ENCODE measurements around the gene PHACTR3.

PHACTR3 gene

GRCh38 chr20:59823030-59823423 lies 218.7 kb downstream of the PHACTR3 start:
- DNase-seq: no peak

- DNase-seq: no peak
Measured at GRCh38 chr20:59823491-59824259, 219.3 kb downstream of the PHACTR3 start.

DNA sequence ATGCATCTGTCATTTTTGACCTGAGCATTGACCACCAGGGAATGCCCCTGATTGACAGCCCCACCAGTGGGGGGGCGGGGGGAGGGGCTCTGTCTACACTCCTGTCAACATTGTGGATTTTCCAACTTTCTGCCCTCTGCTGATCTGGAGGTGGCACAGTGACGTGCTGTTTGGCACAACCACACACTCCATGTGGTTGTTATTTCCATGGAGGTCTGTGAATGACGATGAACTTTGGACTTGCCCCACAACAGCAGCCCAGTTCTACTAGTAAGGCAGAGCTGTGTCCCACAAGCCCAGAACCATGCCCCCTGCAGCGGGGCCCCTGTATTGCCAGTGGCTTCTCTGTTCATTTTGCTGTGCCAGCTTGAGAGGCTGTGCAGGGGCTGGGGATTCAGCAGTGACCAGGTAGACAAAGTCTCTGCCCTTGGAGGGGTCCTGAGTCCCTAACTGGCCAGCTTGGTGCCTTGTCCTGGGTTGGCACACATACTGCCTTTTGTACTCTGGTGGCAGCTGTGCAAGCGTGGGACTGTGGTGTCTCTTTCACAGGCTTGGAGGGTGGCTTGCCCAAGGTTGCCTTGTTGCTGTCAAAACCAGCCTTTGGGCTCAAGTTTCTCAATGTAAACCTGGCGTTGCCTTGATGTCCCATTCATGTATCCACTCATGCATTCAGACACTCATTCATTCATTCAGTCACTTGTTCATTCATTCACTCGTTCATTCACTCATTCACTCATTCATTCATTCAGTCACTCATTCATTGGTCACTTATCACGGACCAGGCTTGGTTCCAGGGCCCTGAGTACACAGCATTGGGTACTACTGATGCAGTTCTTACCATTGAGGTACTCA lies 220.6 kb downstream of the PHACTR3 start:
- no peak for DNase-seq

DNA sequence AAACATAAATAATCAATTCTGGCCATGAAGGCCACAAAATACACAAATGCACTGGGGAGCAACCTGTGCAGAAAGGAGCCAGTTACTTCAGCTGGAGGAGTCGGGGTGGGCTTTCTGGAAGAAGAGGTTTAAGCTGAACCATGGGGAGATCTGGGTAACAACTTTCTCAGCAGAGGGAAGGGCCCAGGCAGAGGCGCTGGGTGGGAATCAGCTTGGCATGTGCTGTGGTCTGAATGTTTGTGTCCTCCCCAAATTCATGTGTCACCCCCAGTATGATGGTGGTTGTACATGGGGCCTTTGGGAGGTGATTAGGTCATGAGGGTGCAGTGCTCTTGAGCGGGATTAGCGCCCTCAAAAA lies 221.2 kb downstream of the PHACTR3 start:
- no peak for DNase-seq

- no peak for DNase-seq
Measured at GRCh38 chr20:59825944-59826759, 221.8 kb downstream of the PHACTR3 start.

DNA sequence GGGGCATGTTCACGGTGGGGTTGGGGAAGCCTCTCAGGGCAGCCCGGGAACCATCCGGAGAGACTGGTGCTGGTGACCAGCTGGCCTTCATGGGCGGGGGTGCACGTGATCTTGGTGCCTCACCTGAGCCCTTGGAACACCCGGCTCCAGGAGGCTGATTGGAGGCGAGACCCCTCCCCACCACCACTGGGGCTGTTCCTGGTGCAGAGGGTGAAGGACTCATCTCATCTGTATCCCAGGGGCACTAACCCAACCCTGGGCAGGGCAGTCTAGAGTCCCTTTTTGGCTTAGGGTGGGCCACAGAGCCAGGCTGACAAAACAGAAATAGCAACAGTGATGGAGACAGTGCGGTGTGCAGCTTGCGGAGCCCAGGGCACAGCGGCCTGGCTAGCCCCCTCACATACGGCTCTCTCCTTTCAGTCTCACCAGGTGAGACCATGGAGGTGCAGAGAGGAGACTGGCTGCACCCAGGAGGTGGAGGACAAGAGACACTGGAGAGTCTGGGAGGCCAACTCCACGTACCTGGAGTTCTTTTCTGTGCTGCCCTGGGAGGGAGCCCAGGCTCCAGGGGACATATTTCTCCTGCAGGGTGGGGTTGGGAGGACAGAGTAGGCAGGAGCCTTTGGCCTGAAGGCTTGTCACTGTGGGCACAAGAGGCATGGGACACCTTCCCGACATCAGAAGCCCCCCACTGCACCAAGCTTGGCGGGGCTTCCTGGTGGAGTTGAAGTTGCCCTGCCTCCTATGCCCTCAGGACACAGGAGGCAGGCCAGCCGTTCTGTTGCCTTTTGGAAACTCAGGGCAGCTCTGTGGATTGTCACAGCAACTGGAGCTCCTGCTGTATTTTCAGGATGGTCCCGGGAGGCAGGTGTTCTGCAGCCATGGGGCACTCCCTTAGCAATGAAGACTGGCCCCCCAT lies 223.1 kb downstream of the PHACTR3 start:
- DNase-seq: no peak

DNA sequence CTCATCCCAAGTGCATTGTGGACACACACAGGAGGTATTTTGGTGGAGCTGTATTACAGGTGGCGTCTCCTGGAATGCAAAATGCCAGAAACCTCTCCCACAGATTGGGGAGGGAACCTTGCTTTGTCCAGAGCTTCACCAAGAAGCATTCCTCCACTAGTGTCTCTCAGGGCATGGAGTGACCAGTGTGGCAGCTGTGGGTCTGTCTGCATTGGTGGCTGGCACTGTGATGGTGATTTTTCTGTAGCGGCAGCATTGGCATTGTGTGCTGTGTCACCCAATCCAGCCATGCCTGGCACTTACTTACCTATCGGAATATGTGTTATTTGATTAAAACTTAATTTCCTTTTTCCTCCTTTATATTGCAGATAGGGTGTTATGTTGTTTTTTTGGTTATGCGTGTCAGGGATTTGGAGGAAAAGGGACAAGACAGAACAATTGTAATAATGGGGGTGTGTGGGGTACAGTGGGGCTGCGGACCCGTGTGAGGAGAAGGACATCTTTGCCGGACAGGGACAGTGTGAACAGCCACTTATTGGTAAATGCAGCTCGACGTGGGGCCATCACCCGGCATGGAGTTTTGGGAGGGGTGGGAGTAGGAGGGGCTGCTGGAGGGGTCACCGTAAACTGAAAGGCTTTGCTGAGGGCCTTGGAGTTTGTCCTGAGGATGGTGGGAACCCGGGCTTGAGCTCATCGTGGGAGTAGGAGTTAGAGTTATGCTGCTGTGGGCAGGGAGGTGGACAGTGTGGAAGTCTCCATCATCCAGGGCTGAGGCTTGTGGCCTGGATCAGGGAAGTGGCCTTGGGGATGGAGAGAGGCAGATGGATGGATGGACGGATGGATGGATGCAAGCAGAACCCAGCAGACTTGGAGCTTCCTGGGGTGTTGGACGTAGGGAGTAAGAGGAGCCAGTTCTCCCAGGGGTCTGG lies 224.0 kb downstream of the PHACTR3 start:
- no peak for DNase-seq

DNA sequence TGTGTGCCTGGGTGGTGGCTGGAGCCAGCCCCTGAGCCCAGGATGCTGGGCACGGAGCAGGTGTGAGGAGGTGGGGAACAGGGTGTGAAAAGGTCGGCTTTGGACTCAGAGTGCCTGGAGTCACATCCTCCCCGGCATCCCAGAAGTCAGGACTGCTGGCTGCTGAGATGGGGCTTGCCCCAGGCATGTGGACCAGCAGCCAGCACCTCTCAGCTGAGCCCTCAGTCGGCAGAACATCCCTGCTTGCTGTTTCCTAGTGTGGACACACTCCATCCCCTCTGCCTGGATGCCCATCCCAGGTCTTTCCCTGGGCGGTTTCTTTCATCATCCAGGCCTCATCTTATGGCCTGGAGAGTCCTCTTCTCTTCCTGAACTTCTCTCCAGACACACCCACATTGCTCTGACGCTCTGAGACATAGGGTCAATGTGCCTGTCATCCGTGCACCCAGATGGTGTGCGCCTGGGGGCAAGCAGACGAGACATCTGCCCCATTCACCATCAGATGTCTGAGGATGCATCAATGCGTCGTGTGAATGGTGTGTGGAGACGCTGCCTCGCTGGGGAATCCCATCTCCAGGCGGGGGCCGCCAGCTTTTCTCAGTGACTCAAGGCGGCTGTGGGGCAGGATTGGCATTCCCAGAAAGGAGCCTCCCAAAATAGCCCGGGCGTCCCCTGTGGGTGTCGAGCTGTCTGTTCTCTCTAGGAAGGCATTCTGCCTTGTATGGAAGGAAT lies 224.9 kb downstream of the PHACTR3 start:
- no peak for DNase-seq

DNA sequence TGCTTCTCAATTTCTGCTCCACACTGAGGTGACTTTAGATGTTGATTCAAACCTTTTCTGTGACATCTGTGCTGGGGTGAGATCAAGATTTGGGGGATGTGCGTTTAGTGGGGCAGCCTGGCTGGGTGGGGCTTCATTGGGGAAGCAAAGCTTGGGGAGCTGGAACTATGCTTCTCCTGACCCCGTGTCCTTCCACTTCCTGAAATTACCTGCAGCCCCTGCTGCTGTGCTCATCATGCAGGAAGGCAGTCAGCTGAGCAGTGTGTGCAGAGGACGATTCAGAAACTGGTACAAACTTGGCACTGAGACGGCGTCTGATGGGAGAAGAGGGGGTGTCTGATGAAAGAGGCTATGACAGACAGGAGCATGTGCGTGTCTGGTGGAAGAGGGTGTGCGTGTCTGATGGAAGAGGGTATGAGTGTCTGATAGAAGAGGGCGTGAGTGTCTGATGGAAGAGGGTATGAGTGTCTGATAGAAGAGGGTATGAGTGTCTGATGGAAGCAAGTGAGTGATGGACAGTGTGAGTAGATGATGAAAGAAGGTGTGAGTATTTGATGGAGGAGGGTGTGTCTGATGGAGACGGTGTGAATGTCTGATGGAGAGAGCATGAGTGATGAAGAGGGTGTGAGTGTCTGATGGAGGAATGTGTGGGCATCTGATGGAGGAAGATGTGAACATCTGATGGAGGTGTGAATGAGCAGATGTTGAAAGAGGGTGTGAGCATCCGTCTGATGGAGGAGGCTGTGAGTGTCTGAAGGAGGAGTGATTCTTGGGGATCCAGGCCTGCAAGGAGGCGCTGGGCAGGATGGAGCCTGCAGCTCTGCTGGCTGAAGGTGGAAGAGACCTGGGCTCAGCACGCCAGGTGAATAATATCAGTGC lies 225.7 kb downstream of the PHACTR3 start:
- no peak for DNase-seq

DNA sequence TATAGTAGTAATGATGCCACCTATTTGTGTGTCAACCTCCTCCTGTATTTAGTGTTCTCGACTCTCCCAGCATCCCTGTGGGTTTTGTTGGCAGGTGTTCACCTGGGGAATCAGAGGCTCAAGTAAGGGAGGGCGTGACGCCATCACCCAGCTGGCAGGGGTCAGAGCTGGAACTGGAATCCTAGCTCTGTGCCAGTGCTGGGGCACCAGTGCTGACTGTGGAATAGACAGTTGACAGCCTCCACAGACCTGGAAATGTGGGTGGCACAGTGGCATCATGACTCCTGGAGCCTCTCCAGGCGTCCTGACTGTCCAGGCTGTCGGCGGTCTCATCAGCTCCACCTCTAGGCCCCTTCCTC lies 226.3 kb downstream of the PHACTR3 start:
- no peak for DNase-seq

- no peak for DNase-seq
Measured at GRCh38 chr20:59831024-59831915, 226.9 kb downstream of the PHACTR3 start.

DNA sequence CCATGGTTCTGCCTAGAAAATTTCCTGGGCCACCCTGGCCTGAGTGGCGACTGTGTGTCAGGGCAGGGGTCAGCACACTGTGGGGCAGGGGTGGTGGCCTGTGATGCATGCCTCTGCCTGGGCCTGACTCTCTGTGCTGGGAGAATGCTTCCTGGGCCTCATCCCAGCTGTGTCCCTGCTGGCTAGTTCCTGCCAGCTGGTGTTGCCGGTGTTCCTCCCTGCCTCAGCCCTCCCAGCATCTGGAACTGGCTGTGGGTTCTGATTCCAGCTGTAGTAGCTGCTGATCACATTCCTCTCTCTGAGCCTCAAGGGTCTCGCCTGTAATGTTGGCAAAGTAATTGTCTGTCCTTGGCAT lies 227.6 kb downstream of the PHACTR3 start:
- no peak for DNase-seq

GRCh38 chr20:59832406-59833363 lies 228.3 kb downstream of the PHACTR3 start:
- no peak for DNase-seq

DNA sequence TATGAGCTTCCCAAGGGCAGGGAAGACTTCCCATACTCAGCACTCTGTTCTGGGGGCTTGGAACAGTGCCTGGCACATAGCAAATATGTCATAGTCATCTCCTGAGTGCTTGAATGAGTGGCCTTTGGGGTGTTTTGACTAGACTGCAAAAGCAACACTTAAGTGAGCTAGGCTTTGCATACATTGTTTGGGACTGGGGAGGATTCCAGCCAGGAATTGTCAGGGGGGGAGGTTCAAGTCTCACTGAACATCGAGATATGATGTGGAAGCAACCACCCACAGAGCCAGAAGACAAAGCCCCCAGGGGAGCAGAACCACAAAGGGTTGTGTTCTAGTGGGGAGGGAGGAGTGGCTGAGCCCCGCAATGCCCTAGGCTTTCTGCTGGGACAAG lies 230.7 kb downstream of the PHACTR3 start:
- peak; percentile 25 for DNase-seq

- peak; percentile 76 for DNase-seq
Measured at GRCh38 chr20:59835448-59836395, 231.4 kb downstream of the PHACTR3 start.

DNA sequence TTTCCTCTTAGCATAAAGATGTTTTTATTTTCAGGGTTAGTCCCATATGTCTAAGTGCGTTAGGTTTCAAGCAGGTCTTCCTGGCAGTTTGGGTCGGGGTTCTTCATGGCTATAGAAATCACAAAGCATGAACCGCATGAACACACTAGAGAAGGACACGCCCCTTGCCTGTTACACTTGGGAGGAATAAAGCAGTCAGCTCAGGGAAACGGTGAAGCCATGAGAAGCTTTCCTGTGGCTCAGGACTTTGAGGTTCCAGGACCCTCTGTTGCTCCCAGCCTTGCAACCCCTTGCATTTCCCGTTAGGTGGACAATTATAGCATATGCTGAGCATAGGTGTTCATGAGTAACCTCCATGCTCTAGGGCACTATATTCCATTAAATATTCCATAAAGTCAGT lies 232.4 kb downstream of the PHACTR3 start:
- no peak for DNase-seq
